Measurements from ENCODE around the gene ZBTB49.

ZBTB49 gene

DNA sequence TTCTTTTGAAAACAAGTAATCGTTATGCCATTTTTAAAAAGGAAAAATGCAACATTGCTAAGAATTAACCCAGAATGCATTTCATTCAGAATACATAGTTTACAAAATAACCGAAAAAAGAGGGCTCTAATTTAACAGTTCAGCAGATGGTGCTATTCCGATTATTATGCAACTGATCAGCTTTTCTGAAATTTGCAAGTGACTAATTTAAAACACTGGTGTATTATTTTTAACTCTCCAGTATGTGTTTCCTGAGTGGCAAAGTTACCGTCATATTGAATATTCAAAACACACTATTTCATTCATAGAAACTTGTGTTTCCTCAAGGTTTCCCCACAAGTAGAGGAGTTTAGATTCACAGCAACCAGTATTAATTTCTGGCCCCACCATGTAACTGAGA lies 21.1 kb downstream of the ZBTB49 start:
- Histone ChIP-seq H3K4me3 (no peak overlapping the region), H3K27me3 (no peaks in the 10 kb centered on the region), H3K4me1 (no peaks in the 10 kb centered on the region), H3K27ac (no peak overlapping the region), H3K36me3 (peaks cover 26 to 65% (median 55%) of the 10 kb centered on the region in 3 donors), H3K9me3 (no peaks in the 10 kb centered on the region)
- TF ChIP-seq, protein P1, sequence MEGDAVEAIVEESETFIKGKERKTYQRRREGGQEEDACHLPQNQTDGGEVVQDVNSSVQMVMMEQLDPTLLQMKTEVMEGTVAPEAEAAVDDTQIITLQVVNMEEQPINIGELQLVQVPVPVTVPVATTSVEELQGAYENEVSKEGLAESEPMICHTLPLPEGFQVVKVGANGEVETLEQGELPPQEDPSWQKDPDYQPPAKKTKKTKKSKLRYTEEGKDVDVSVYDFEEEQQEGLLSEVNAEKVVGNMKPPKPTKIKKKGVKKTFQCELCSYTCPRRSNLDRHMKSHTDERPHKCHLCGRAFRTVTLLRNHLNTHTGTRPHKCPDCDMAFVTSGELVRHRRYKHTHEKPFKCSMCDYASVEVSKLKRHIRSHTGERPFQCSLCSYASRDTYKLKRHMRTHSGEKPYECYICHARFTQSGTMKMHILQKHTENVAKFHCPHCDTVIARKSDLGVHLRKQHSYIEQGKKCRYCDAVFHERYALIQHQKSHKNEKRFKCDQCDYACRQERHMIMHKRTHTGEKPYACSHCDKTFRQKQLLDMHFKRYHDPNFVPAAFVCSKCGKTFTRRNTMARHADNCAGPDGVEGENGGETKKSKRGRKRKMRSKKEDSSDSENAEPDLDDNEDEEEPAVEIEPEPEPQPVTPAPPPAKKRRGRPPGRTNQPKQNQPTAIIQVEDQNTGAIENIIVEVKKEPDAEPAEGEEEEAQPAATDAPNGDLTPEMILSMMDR (IDR thresholded peaks at IDR 0.05) = no peak
- no peak for DNase-seq
- intact Hi-C loops (cut with DNase I; ENCODE audit: low total_unique reads) = no loop called here

- H3K36me3 ChIP-seq = peaks cover 57 to 82% (median 80%) of the 10 kb centered on the region in 3 donors
- H3K4me3 ChIP-seq = no peak overlapping the region
- H3K4me1 ChIP-seq = no peaks in the 10 kb centered on the region
- TF ChIP-seq, protein P1 (IDR thresholded peaks at IDR 0.05) = no peak
- intact Hi-C loops (cut with DNase I; ENCODE audit: low total_unique reads) = no loop called here
- no peaks in the 10 kb centered on the region for H3K9me3 ChIP-seq
- H3K27me3 ChIP-seq = no peaks in the 10 kb centered on the region
- no peak overlapping the region for H3K27ac ChIP-seq
- DNase-seq = no peak
Observed at GRCh38 chr4:4315461-4316149, 25.6 kb downstream of the ZBTB49 start.

GRCh38 chr4:4316150-4316495 lies 26.1 kb downstream of the ZBTB49 start:
- TF ChIP-seq, protein P1 (IDR thresholded peaks at IDR 0.05) = no peak
- Histone ChIP-seq H3K27ac (no peak overlapping the region), H3K4me1 (no peaks in the 10 kb centered on the region), H3K4me3 (no peak overlapping the region), H3K9me3 (no peaks in the 10 kb centered on the region), H3K27me3 (no peaks in the 10 kb centered on the region), H3K36me3 (peaks cover 62 to 87% (median 86%) of the 10 kb centered on the region in 3 donors)
- intact Hi-C loops (cut with DNase I; ENCODE audit: low total_unique reads) = no loop called here
- DNase-seq = no peak

DNA sequence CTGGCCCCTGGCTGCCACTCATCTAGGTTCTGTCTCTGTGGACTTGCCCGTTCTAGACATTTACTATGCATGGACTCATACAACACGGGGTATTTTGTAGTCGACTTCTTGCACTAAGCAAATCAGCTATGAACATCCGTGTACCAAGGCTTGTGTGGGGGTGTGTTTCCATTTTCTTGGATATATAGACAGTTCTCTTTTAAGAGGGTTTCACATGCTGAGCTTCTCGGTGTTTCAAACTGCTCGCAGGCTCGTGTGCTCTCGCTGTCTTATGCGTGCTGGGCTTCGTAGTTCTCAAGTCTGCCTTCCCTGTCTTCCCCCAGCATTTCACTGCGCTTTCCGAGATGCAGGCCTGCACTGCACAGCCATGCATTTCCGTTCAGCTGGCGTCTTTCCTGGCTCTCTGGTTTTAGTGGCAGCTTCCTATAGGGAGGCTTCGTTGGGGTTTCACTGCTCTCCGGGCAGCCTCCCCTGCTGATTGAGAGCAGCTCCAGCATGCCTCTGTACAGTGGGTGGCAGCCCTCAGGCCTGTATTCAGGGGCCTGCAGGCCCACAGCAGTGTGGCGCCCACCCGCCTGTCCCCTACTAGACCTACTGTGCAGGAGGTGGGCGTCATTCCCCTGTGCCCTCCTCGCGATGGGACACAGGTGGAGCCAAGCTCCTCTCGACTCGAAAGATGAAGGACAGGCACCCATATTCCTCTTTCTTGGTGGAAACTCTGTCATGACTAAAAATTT lies 27.6 kb downstream of the ZBTB49 start:
- Histone ChIP-seq H3K9me3 (no peaks in the 10 kb centered on the region), H3K27ac (no peak overlapping the region), H3K27me3 (no peaks in the 10 kb centered on the region), H3K36me3 (peaks cover 78 to 96% (median 95%) of the 10 kb centered on the region in 3 donors), H3K4me1 (no peaks in the 10 kb centered on the region), H3K4me3 (no peak overlapping the region)
- DNase-seq = no peak
- TF ChIP-seq, protein P1 (IDR thresholded peaks at IDR 0.05) = no peak
- intact Hi-C loops (cut with DNase I; ENCODE audit: low total_unique reads) = no loop called here

GRCh38 chr4:4320528-4320927 lies 30.5 kb downstream of the ZBTB49 start:
- Histone ChIP-seq H3K9me3 (no peaks in the 10 kb centered on the region), H3K27me3 (no peaks in the 10 kb centered on the region), H3K36me3 (peaks cover 60 to 72% (median 68%) of the 10 kb centered on the region in 3 donors), H3K4me1 (no peaks in the 10 kb centered on the region), H3K27ac (no peak overlapping the region), H3K4me3 (no peak overlapping the region)
- intact Hi-C loops (cut with DNase I; ENCODE audit: low total_unique reads) = no loop called here
- TF ChIP-seq, protein P1 (IDR thresholded peaks at IDR 0.05) = no peak
- DNase-seq = peak in 1 of 2 donors; percentile 11

Data from tibial artery (tissue), 4 donors.